K562 (cell line): Measurements from ENCODE around the gene ZBTB14. TPM values are rescaled to one million over a fixed set of nuclear protein-coding genes. Genes with fewer than 3 reads are reported as not detected.

Experiments used
- ATF7 ChIP-seq: fragments of 450-650 bp; IDR thresholded peaks from 2 replicates; pipeline ENCODE4 v1.7.1; 2014; ENCODE audit warnings: mild to moderate bottlenecking, moderate library complexity
- BRD9 ChIP-seq: fragments of 450-650 bp; IDR thresholded peaks from 2 replicates; pipeline ENCODE4 v1.6.1; 2018; ENCODE audit warnings: low read depth; ENCODE audit not compliant: partially characterized antibody
- CREB1 ChIP-seq, 2 experiments: sonication (generic) in 1 of 2; formaldehyde crosslinking in 1 of 2; IDR thresholded peaks; 2 replicates each; pipeline versions ENCODE4 v1.6.1 to v1.8.0; 2012 to 2022; ENCODE audit warnings: inconsistent platforms in 1 of 2, mild to moderate bottlenecking in 1 of 2, missing genetic modification reagents in 1 of 2, moderate library complexity in 1 of 2
- ELF1 ChIP-seq: fragments of 200-800 bp; sonication (Bioruptor generic); IDR thresholded peaks from 2 replicates; pipeline ENCODE4 v1.6.1; 2016; ENCODE audit warnings: missing genetic modification characterization, missing compliant biosample characterization
- HCFC1 ChIP-seq: IDR thresholded peaks from 2 replicates; pipeline ENCODE4 v1.6.1; 2012; ENCODE audit warnings: low read depth, low read length, improper control_type of control experiment
- L3MBTL2 ChIP-seq: fragments of 450-650 bp; IDR thresholded peaks from 2 replicates; pipeline ENCODE4 v1.6.1; 2016; ENCODE audit warnings: mild to moderate bottlenecking, moderate library complexity
- LCOR ChIP-seq: sonication (generic); formaldehyde crosslinking; IDR thresholded peaks from 2 replicates; pipeline ENCODE4 v1.8.0; 2022; ENCODE audit warnings: mild to moderate bottlenecking, missing genetic modification reagents
- MBD2 ChIP-seq: sonication (generic); IDR thresholded peaks from 2 replicates; pipeline ENCODE4 v1.6.1; 2016; ENCODE audit warnings: low read depth, borderline replicate concordance
- MXI1 ChIP-seq: IDR thresholded peaks from 2 replicates; pipeline ENCODE4 v1.6.1; 2011; ENCODE audit warnings: low read depth, mild to moderate bottlenecking, improper control_type of control experiment, low read length
- NFATC3 ChIP-seq: fragments of 450-650 bp; IDR thresholded peaks from 2 replicates; pipeline ENCODE4 v1.6.1; 2017; ENCODE audit warnings: mild to moderate bottlenecking
- NFRKB ChIP-seq: fragments of 450-650 bp; IDR thresholded peaks from 2 replicates; pipeline ENCODE4 v1.6.1; 2016; ENCODE audit warnings: low read depth
- NR3C1 ChIP-seq: sonication (generic); formaldehyde crosslinking; IDR thresholded peaks from 2 replicates; pipeline ENCODE4 v1.8.1; 2022; ENCODE audit warnings: missing genetic modification reagents
- POLR2A ChIP-seq: fragments of 450-650 bp; conservative IDR thresholded peaks from 2 replicates; pipeline ENCODE4 v1.6.1; 2016
- POLR2G ChIP-seq: fragments of 200-400 bp; formaldehyde crosslinking; IDR thresholded peaks from 2 replicates; pipeline ENCODE4 v1.6.1; 2017; ENCODE audit warnings: low read depth, mild to moderate bottlenecking, antibody characterized with exemption, low read length, moderate library complexity
- RBM15 ChIP-seq: fragments of 200-400 bp; formaldehyde crosslinking; IDR thresholded peaks from 2 replicates; pipeline ENCODE4 v1.6.1; 2018; ENCODE audit warnings: mild to moderate bottlenecking, low read length, moderate library complexity; ENCODE audit not compliant: insufficient read depth
- SIRT6 ChIP-seq: IDR thresholded peaks from one replicate; pipeline ENCODE4 v1.6.1; 2012; ENCODE audit warnings: low read depth, mild to moderate bottlenecking, control low read depth, inconsistent platforms, low read length, moderate library complexity
- TCF7 ChIP-seq: sonication (generic); IDR thresholded peaks from 2 replicates; pipeline ENCODE4 v1.6.1; 2016; ENCODE audit warnings: antibody characterized with exemption, borderline replicate concordance
- ZNF146 ChIP-seq: IDR thresholded peaks from one replicate; pipeline ENCODE4 v1.6.1; 2018; ENCODE audit warnings: missing compliant biosample characterization; ENCODE audit not compliant: unreplicated experiment
- polyA plus RNA-seq, 8 experiments: library from polyadenylated mRNA; depleted of rRNA in 4 of 8; stranded (reverse) in 5 of 8; unstranded in 3 of 8; fragments of >200 nt; fragmentation: Nextera tagmentation in 2 of 8; fragmentation: Illumina TruSeq in 1 of 8; extraction: Ambion mirVana in 2 of 8; extraction: Trizol in 1 of 8; gene quantifications; 2 replicates each; pipeline versions ENCODE4 v1.2.1 to v1.2.3, GENCODE V29; 2011 to 2014; ENCODE audit warnings: inconsistent platforms in 1 of 8, missing spikeins in 1 of 8
- total RNA-seq, 7 experiments: library from RNA; depleted of rRNA in 6 of 7; stranded (reverse); fragments of >200 nt in 6 of 7; fragmentation: Illumina TruSeq in 2 of 7; extraction: Trizol in 2 of 7; gene quantifications; 2 replicates each; pipeline versions ENCODE4 v1.2.1 to v1.2.3, GENCODE V29; 2011 to 2021; ENCODE audit warnings: low replicate concordance in 1 of 7
- TF ChIP-seq, protein P1 (sequence below): fragments of 250-450 bp; sonication (Bioruptor Pico); IDR thresholded peaks from 2 replicates; pipeline ENCODE4 v1.5.0; 2022; ENCODE audit warnings: mild to moderate bottlenecking
- TF ChIP-seq, protein P2 (sequence below): fragments of 250-450 bp; sonication (Bioruptor Pico); IDR thresholded peaks from 2 replicates; pipeline ENCODE4 v1.9.0; 2021; ENCODE audit warnings: mild to moderate bottlenecking
- TF ChIP-seq, protein P3 (sequence below): sonication (generic); formaldehyde crosslinking; IDR thresholded peaks from 2 replicates; pipeline ENCODE4 v1.8.0; 2022; ENCODE audit warnings: missing genetic modification reagents, mild to moderate bottlenecking, moderate library complexity, borderline replicate concordance
- TF ChIP-seq, protein P4 (sequence below): sonication (generic); formaldehyde crosslinking; IDR thresholded peaks from 2 replicates; pipeline ENCODE4 v1.9.0; 2022; ENCODE audit warnings: mild to moderate bottlenecking, missing genetic modification reagents
- TF ChIP-seq, protein P5 (sequence below): fragments of 450-650 bp; IDR thresholded peaks from 2 replicates; pipeline ENCODE4 v1.6.1; 2016; ENCODE audit warnings: antibody characterized with exemption
- TF ChIP-seq, protein P6 (sequence below): fragments of 450-650 bp; conservative IDR thresholded peaks from 2 replicates; pipeline ENCODE4 v1.6.1; 2016; ENCODE audit warnings: missing genetic modification characterization, low read depth, mild to moderate bottlenecking, missing compliant biosample characterization, moderate library complexity

ZBTB14 gene
- total and polyA plus RNA-seq, 9 of the 15 experiments (the other 6 are each of a cell fraction or from before 2014, with no cell fraction given): 2.8 to 12.6 (median 9.0) TPM

DNA sequence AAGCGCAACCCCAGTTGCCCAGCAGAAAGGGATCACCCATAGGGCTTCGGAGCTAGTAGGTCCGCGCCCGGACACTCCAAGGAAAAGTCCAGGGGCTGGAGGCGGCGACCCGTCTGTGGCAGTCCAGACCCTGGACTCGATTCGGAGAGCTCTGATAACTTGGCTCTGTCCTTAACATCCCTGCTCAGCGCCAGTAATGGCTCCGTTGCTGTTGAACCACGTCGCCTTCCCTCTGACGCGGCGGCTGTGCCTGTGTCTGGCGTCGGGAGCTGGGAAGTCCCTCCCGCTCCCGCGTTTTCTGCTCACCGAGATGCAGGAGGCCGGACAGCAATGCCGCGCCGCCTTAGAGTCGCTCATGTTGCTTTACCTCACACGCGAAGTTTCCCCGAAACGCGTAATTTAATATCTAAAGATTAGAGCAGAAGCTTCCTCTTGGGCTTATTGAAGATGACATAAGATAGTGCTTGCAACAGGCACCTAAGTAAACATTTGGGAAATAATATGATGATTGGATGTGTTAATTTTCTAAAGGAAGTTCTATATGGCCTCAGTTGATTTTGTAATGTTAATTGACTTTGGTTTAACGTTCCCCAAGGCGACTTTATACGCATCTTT lies 1.3 kb upstream of the ZBTB14 start (continued):
- TF ChIP-seq MXI1 (no peak), NR3C1 (CRISPR knock-in tag) (peak; percentile 41; the same call in 1 of the 2 replicates), POLR2A (peak; percentile 83), TCF7 (no peak), CREB1 (IDR thresholded peaks at IDR 0.05) (peak; percentile 94), CREB1 (CRISPR knock-in tag; IDR thresholded peaks at IDR 0.05) (peak; percentile 95), SIRT6 (no peak), MBD2 (0 out of 2 replicates have a peak, but pooled peaks have one; percentile 34), NFATC3 (no peak), HCFC1 (peak; percentile 73), ELF1 (peak; percentile 18; the same call in 1 of the 2 replicates), RBM15 (no peak), LCOR (CRISPR knock-in tag) (peak; percentile 93; the same call in 1 of the 2 replicates), ATF7 (0 out of 2 replicates have a peak, but pooled peaks have one; percentile 31), BRD9 (peak; percentile 74), NFRKB (peak; percentile 95), L3MBTL2 (peak; percentile 97), ZNF146 (no peak), POLR2G (peak; percentile 74)
- TF ChIP-seq, protein P1, sequence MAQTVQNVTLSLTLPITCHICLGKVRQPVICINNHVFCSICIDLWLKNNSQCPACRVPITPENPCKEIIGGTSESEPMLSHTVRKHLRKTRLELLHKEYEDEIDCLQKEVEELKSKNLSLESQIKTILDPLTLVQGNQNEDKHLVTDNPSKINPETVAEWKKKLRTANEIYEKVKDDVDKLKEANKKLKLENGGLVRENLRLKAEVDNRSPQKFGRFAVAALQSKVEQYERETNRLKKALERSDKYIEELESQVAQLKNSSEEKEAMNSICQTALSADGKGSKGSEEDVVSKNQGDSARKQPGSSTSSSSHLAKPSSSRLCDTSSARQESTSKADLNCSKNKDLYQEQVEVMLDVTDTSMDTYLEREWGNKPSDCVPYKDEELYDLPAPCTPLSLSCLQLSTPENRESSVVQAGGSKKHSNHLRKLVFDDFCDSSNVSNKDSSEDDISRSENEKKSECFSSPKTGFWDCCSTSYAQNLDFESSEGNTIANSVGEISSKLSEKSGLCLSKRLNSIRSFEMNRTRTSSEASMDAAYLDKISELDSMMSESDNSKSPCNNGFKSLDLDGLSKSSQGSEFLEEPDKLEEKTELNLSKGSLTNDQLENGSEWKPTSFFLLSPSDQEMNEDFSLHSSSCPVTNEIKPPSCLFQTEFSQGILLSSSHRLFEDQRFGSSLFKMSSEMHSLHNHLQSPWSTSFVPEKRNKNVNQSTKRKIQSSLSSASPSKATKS (CRISPR knock-in tag): no peak
- TF ChIP-seq, protein P2, sequence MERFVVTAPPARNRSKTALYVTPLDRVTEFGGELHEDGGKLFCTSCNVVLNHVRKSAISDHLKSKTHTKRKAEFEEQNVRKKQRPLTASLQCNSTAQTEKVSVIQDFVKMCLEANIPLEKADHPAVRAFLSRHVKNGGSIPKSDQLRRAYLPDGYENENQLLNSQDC (CRISPR knock-in tag): no peak
- TF ChIP-seq, protein P3, sequence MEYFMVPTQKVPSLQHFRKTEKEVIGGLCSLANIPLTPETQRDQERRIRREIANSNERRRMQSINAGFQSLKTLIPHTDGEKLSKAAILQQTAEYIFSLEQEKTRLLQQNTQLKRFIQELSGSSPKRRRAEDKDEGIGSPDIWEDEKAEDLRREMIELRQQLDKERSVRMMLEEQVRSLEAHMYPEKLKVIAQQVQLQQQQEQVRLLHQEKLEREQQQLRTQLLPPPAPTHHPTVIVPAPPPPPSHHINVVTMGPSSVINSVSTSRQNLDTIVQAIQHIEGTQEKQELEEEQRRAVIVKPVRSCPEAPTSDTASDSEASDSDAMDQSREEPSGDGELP (CRISPR knock-in tag): peak; percentile 62; the same call in 1 of the 2 replicates
- TF ChIP-seq, protein P4, sequence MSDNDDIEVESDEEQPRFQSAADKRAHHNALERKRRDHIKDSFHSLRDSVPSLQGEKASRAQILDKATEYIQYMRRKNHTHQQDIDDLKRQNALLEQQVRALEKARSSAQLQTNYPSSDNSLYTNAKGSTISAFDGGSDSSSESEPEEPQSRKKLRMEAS (CRISPR knock-in tag): peak; percentile 91
- TF ChIP-seq, protein P5, sequence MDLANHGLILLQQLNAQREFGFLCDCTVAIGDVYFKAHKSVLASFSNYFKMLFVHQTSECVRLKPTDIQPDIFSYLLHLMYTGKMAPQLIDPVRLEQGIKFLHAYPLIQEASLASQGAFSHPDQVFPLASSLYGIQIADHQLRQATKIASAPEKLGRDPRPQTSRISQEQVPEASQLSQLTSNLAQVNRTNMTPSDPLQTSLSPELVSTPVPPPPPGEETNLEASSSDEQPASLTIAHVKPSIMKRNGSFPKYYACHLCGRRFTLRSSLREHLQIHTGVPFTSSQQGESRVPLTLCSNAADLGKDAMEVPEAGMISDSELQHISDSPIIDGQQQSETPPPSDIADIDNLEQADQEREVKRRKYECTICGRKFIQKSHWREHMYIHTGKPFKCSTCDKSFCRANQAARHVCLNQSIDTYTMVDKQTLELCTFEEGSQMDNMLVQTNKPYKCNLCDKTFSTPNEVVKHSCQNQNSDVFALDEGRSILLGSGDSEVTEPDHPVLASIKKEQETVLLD: 0 out of 2 replicates have a peak, but pooled peaks have one; percentile 10
- TF ChIP-seq, protein P6, sequence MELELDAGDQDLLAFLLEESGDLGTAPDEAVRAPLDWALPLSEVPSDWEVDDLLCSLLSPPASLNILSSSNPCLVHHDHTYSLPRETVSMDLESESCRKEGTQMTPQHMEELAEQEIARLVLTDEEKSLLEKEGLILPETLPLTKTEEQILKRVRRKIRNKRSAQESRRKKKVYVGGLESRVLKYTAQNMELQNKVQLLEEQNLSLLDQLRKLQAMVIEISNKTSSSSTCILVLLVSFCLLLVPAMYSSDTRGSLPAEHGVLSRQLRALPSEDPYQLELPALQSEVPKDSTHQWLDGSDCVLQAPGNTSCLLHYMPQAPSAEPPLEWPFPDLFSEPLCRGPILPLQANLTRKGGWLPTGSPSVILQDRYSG (tag): peak; percentile 65; the same call in 1 of the 2 replicates
